Esophagus squamous epithelium (tissue), 5 donors: ENCODE results near the gene OST4. TPM values are rescaled to one million over a fixed set of nuclear protein-coding genes. Genes with fewer than 3 reads are reported as not detected.

Experiments
- DNase-seq: peaks from one replicate; lab custom pipeline; 2025; lab: John Stamatoyannopoulos, UW
- H3K27ac ChIP-seq, 4 donors: fragments of 200-600 bp; sonication (generic); one replicate each; pipeline ENCODE4 v1.5.1; 2016 to 2019; ENCODE audit warnings: mild to moderate bottlenecking in 1 of 4
- H3K27me3 ChIP-seq, 4 donors: fragments of 200-600 bp; sonication (generic); 1 replicate in 3 of 4; 2 replicates in 1 of 4; pipeline versions ENCODE4 v1.5.1 to v1.6.0; 2017 to 2021; ENCODE audit warnings: antibody characterized with exemption in 1 of 4
- H3K36me3 ChIP-seq, 3 donors: fragments of 200-600 bp; sonication (generic); one replicate each; pipeline ENCODE4 v1.5.1; 2016 to 2019
- H3K4me1 ChIP-seq, 3 donors: fragments of 200-600 bp; sonication (generic); one replicate each; pipeline ENCODE4 v1.5.1; 2017 to 2019
- H3K4me3 ChIP-seq, 4 donors: fragments of 200-600 bp; sonication (generic); 1 replicate in 3 of 4; 2 replicates in 1 of 4; pipeline ENCODE4 v1.5.1; 2016 to 2019; ENCODE audit warnings: mild to moderate bottlenecking in 2 of 4, moderate library complexity in 1 of 4
- H3K9me3 ChIP-seq, 3 donors: fragments of 200-600 bp; sonication (generic); one replicate each; pipeline ENCODE4 v1.5.1; 2016 to 2019
- CTCF ChIP-seq, 6 experiments: fragments of 450-650 bp in 4 of 6; fragments of 200-600 bp in 2 of 6; sonication (generic) in 2 of 6; IDR thresholded peaks; one replicate each; pipeline ENCODE4 v1.5.1; 2016 to 2019; ENCODE audit warnings: antibody characterized with exemption in 6 of 6, mild to moderate bottlenecking in 4 of 6, moderate library complexity in 4 of 6
- POLR2A ChIP-seq, 4 donors: fragments of 450-650 bp; IDR thresholded peaks; one replicate each; pipeline ENCODE4 v1.6.1; 2017; ENCODE audit warnings: antibody characterized with exemption in 4 of 4, mild to moderate bottlenecking in 4 of 4, moderate library complexity in 3 of 4
- WGBS, 2 donors: methylation state at CpG; one replicate each; pipeline ENCODE4 v1.1.5; 2018; 5-methylcytosine and 5-hydroxymethylcytosine counted together
- intact Hi-C: fragments of 100-400 bp; cut with DNase I; formaldehyde crosslinking; loops from one replicate; pipeline ENCODE4 v1.15.0; 2022
- total RNA-seq, 4 donors: library from RNA; depleted of rRNA; stranded (reverse); fragments of >200 nt; gene quantifications; one replicate each; pipeline ENCODE4 v1.1.0, GENCODE V29; 2016
- donor health status: DM: yes; HTN: yes; CAD: no.

Gene OST4
- total RNA-seq, 4 donors from 2014 or later: 149 to 242 (median 193) TPM

GRCh38 chr2:27109083-27109482, 37.6 kb upstream of the OST4 start:
- TF ChIP-seq POLR2A (IDR thresholded peaks at IDR 0.05) (no peak), CTCF (IDR thresholded peaks at IDR 0.05) (no peak)
- no peaks in the 10 kb centered on the region for H3K36me3 ChIP-seq
- WGBS, 2 donors: 86 to 90% methylated on average over 3 of the region's 3 CpGs
- H3K9me3 ChIP-seq: no peaks in the 10 kb centered on the region
- intact Hi-C loops: loop anchor here (10.0 kb wide), 1 partner anchor 166 kb away; the partner anchor contains the start of gene DNAJC5G
- H3K4me1 ChIP-seq: no peaks in the 10 kb centered on the region
- no peak overlapping the region for H3K27ac ChIP-seq
- peaks cover 0 to 11% (median 0%) of the 10 kb centered on the region in 4 donors for H3K27me3 ChIP-seq
- no peak overlapping the region for H3K4me3 ChIP-seq
- no peak for DNase-seq

GRCh38 chr2:27108221-27108620, 36.8 kb upstream of the OST4 start:
- TF ChIP-seq CTCF (IDR thresholded peaks at IDR 0.05) (no peak), POLR2A (IDR thresholded peaks at IDR 0.05) (no peak)
- 75 to 81% methylated on average over 2 of the region's 2 CpGs for WGBS, 2 donors
- H3K9me3 ChIP-seq: no peaks in the 10 kb centered on the region
- no peak for DNase-seq
- H3K27me3 ChIP-seq: peaks cover 0 to 16% (median 0%) of the 10 kb centered on the region in 4 donors
- intact Hi-C loops: loop anchor here (10.0 kb wide), 1 partner anchor 167 kb away; the partner anchor contains the start of gene DNAJC5G
- H3K36me3 ChIP-seq: no peaks in the 10 kb centered on the region
- H3K4me1 ChIP-seq: no peaks in the 10 kb centered on the region
- H3K27ac ChIP-seq: no peak overlapping the region
- H3K4me3 ChIP-seq: no peak overlapping the region

- 50 to 78% methylated on average over 3 of the region's 3 CpGs for WGBS, 2 donors
- H3K27ac ChIP-seq: no peak overlapping the region
- no peaks in the 10 kb centered on the region for H3K36me3 ChIP-seq
- TF ChIP-seq POLR2A (IDR thresholded peaks at IDR 0.05) (no peak), CTCF (IDR thresholded peaks at IDR 0.05) (no peak)
- intact Hi-C loops: loop anchor here (10.0 kb wide), 1 partner anchor 169 kb away; the partner anchor contains the start of gene DNAJC5G
- H3K9me3 ChIP-seq: no peaks in the 10 kb centered on the region
- H3K27me3 ChIP-seq: peaks cover 0 to 16% (median 0%) of the 10 kb centered on the region in 4 donors
- H3K4me1 ChIP-seq: no peaks in the 10 kb centered on the region
- no peak overlapping the region for H3K4me3 ChIP-seq
- DNase-seq: no peak
Observed at GRCh38 chr2:27105981-27106380, 34.5 kb upstream of the OST4 start.

- DNase-seq: no peak
- H3K4me1 ChIP-seq: no peaks in the 10 kb centered on the region
- no peak overlapping the region for H3K27ac ChIP-seq
- H3K36me3 ChIP-seq: peaks cover 0 to 5% (median 0%) of the 10 kb centered on the region in 3 donors
- WGBS, 2 donors: 82 to 96% methylated on average over 3 to 4 of the region's 5 CpGs
- TF ChIP-seq CTCF (IDR thresholded peaks at IDR 0.05) (no peak), POLR2A (IDR thresholded peaks at IDR 0.05) (no peak)
- intact Hi-C loops: loop anchor here (5.0 to 10.0 kb wide), 2 partner anchors 100 to 172 kb away; partner anchors contain the start of gene DNAJC5G
- H3K9me3 ChIP-seq: no peaks in the 10 kb centered on the region
- no peak overlapping the region for H3K4me3 ChIP-seq
- peaks cover 0 to 16% (median 0%) of the 10 kb centered on the region in 4 donors for H3K27me3 ChIP-seq
Observed at GRCh38 chr2:27102329-27102728, 30.9 kb upstream of the OST4 start.

- DNase-seq: no peak
- no peak for TF ChIP-seq CTCF (IDR thresholded peaks at IDR 0.05)
- no peak for TF ChIP-seq POLR2A (IDR thresholded peaks at IDR 0.05)
- Histone ChIP-seq H3K36me3 (peaks cover 0 to 5% (median 0%) of the 10 kb centered on the region in 3 donors), H3K4me3 (no peak overlapping the region), H3K27ac (no peak overlapping the region), H3K27me3 (peaks cover 0 to 13% (median 0%) of the 10 kb centered on the region in 4 donors), H3K9me3 (no peaks in the 10 kb centered on the region), H3K4me1 (peaks cover 6 to 11% (median 8%) of the 10 kb centered on the region in 3 donors)
- intact Hi-C loops: loop anchor here (5.0 to 10.0 kb wide), 2 partner anchors 102 to 175 kb away; partner anchors contain the start of gene DNAJC5G
- 83 to 87% methylated on average over 4 to 8 of the region's 10 CpGs for whole genome bisulfite sequencing, 2 donors
Observed at GRCh38 chr2:27100036-27100435, 28.6 kb upstream of the OST4 start.
